ENCODE results near the gene PDE3A.

The PDE3A gene

DNA sequence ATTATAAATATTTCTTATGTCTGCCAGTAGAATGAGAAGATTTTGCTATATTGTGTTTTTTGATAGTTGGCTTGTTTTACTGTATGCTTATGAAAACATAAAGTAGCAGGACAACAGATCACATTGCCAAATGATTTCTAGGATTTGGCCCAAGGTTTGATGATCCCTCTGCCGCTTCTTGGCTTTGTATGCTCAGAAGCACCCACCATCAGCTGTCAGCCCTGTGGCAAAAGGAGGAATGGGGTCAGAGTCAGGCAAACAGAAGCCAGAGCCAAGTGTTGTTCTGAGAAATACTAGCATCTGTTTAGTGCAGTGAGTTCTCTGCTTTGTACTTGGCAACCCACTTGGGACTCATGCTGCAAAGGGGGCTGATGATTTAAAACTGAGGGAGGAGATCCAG, 152.2 kb downstream of the PDE3A start:
- H3K79me2 ChIP-seq (ENCODE audit: low read length): no peaks in the 10 kb centered on the region
- no peak overlapping the region for H3K4me2 ChIP-seq (ENCODE audit: low read depth, low read length)
- H3K9ac ChIP-seq (ENCODE audit: low read length): no peak overlapping the region
- no peaks in the 10 kb centered on the region for H4K20me1 ChIP-seq (ENCODE audit: insufficient read depth, low read length)
- no peaks in the 10 kb centered on the region for H3F3A ChIP-seq (ENCODE audit: insufficient read depth, low read length)
- H3K36me3 ChIP-seq (replicated peaks; ENCODE audit: insufficient read depth, low read length): no peaks in the 10 kb centered on the region
- H3K9me2 ChIP-seq (replicated peaks; ENCODE audit: insufficient read depth, low read length): no peaks in the 10 kb centered on the region
- no peak overlapping the region for H3K27ac ChIP-seq (ENCODE audit: low read length)
- no peak for TF ChIP-seq CTCF (IDR thresholded peaks at IDR 0.05; ENCODE audit: low read length)
- TF ChIP-seq EZH2 (optimal IDR thresholded peaks at IDR 0.05; ENCODE audit: low read depth, low read length): no peak
- no peak for TF ChIP-seq EZH2phosphoT487 (IDR thresholded peaks at IDR 0.05; ENCODE audit: low read length)
- H2AFZ ChIP-seq (ENCODE audit: low read length): no peak overlapping the region
- H3K27me3 ChIP-seq (replicated peaks; ENCODE audit: insufficient read depth, low read length): no peaks in the 10 kb centered on the region
- no peak overlapping the region for H3K4me3 ChIP-seq (ENCODE audit: low read length)
- no peaks in the 10 kb centered on the region for H3K4me1 ChIP-seq (ENCODE audit: low read length)
- no peak for DNase-seq
- no peaks in the 10 kb centered on the region for H3K9me3 ChIP-seq (replicated peaks; ENCODE audit: insufficient read depth, low read length)

DNA sequence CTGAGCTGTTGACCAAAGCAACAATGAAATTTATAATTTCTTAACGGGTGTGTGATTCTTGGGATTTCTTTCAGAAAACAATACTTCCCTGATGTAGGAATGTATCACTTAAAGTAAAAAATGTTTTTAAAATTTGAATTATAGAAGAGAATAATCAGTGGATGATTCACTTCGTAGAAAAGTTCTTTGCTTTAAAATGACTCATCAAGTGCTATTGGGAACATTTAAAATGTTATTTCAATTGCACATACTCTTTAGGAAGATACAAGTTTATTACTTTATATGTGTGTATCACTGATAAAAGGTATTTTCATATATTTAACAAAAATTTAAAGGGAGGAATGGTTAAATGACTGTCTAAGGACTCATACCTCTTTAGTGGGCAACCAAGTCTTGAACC, 155.3 kb downstream of the PDE3A start:
- no peaks in the 10 kb centered on the region for H3F3A ChIP-seq (ENCODE audit: insufficient read depth, low read length)
- no peaks in the 10 kb centered on the region for H3K36me3 ChIP-seq (replicated peaks; ENCODE audit: insufficient read depth, low read length)
- no peaks in the 10 kb centered on the region for H3K4me1 ChIP-seq (ENCODE audit: low read length)
- H3K4me3 ChIP-seq (ENCODE audit: low read length): no peak overlapping the region
- H3K27me3 ChIP-seq (replicated peaks; ENCODE audit: insufficient read depth, low read length): no peaks in the 10 kb centered on the region
- TF ChIP-seq EZH2 (optimal IDR thresholded peaks at IDR 0.05; ENCODE audit: low read depth, low read length) (no peak), EZH2phosphoT487 (IDR thresholded peaks at IDR 0.05; ENCODE audit: low read length) (no peak), CTCF (IDR thresholded peaks at IDR 0.05; ENCODE audit: low read length) (no peak)
- no peak overlapping the region for H3K9ac ChIP-seq (ENCODE audit: low read length)
- no peak for DNase-seq
- H4K20me1 ChIP-seq (ENCODE audit: insufficient read depth, low read length): no peaks in the 10 kb centered on the region
- H3K79me2 ChIP-seq (ENCODE audit: low read length): no peaks in the 10 kb centered on the region
- H3K27ac ChIP-seq (ENCODE audit: low read length): no peak overlapping the region
- no peak overlapping the region for H3K4me2 ChIP-seq (ENCODE audit: low read depth, low read length)
- H2AFZ ChIP-seq (ENCODE audit: low read length): no peak overlapping the region
- H3K9me3 ChIP-seq (replicated peaks; ENCODE audit: insufficient read depth, low read length): no peaks in the 10 kb centered on the region
- H3K9me2 ChIP-seq (replicated peaks; ENCODE audit: insufficient read depth, low read length): no peaks in the 10 kb centered on the region

GRCh38 chr12:20524113-20524512, 155.8 kb downstream of the PDE3A start:
- H3K4me3 ChIP-seq (ENCODE audit: low read length): no peak overlapping the region
- DNase-seq: no peak
- H2AFZ ChIP-seq (ENCODE audit: low read length): no peak overlapping the region
- TF ChIP-seq EZH2 (optimal IDR thresholded peaks at IDR 0.05; ENCODE audit: low read depth, low read length): no peak
- TF ChIP-seq EZH2phosphoT487 (IDR thresholded peaks at IDR 0.05; ENCODE audit: low read length): no peak
- TF ChIP-seq CTCF (IDR thresholded peaks at IDR 0.05; ENCODE audit: low read length): no peak
- no peak overlapping the region for H3K9ac ChIP-seq (ENCODE audit: low read length)
- H4K20me1 ChIP-seq (ENCODE audit: insufficient read depth, low read length): no peaks in the 10 kb centered on the region
- H3K4me1 ChIP-seq (ENCODE audit: low read length): no peaks in the 10 kb centered on the region
- H3F3A ChIP-seq (ENCODE audit: insufficient read depth, low read length): no peaks in the 10 kb centered on the region
- no peaks in the 10 kb centered on the region for H3K9me3 ChIP-seq (replicated peaks; ENCODE audit: insufficient read depth, low read length)
- no peaks in the 10 kb centered on the region for H3K36me3 ChIP-seq (replicated peaks; ENCODE audit: insufficient read depth, low read length)
- no peaks in the 10 kb centered on the region for H3K79me2 ChIP-seq (ENCODE audit: low read length)
- no peak overlapping the region for H3K27ac ChIP-seq (ENCODE audit: low read length)
- H3K9me2 ChIP-seq (replicated peaks; ENCODE audit: insufficient read depth, low read length): no peaks in the 10 kb centered on the region
- no peak overlapping the region for H3K4me2 ChIP-seq (ENCODE audit: low read depth, low read length)
- H3K27me3 ChIP-seq (replicated peaks; ENCODE audit: insufficient read depth, low read length): no peaks in the 10 kb centered on the region
